ENCODE data around the gene NUP210L. TPM values are rescaled to one million over a fixed set of nuclear protein-coding genes. Genes with fewer than 3 reads are reported as not detected.

NUP210L gene
- total and polyA plus RNA-seq, 9 of the 15 experiments (the other 6 are each of a cell fraction or from before 2014, with no cell fraction given): 0.01 to 0.04 TPM; not detected in 7

DNA sequence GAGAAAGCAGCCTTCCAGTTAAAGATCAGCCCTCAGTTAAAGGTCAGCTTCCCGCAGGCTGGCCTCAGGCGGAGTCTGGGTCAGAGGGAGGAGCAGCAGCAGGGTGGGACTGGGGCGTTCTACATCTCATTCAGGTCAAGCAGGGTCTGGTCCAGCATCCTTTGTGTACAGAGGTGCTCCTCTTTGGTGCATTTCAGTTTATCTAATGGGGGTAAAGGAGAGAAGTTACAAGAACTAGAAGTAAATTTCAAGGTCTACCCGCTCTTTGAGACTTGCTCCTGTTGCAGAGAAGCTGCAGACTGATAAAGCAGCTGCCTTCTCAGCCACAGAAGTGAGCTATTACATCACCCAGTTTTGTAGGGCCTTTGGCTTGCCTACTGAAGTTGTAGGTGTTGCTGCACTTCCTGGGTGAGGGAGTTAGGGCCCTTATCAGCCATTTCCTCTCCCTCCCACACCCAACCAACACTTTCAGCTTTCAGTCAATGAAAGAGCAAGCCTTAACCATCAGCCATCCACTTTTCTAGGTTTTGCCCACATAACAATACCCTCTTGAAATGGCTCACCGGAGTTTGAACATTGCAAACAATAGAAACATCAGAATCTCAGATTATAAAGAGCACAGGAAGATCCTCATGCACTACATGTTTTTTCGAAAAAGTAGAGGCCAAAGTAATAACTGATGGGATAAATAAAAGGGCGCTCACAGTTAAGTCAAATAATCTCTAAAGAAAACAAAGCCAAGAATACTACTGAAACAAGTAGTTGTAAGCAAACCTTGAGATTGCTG, 2.8 kb upstream of the NUP210L start (continued):
- TF ChIP-seq, protein P1, sequence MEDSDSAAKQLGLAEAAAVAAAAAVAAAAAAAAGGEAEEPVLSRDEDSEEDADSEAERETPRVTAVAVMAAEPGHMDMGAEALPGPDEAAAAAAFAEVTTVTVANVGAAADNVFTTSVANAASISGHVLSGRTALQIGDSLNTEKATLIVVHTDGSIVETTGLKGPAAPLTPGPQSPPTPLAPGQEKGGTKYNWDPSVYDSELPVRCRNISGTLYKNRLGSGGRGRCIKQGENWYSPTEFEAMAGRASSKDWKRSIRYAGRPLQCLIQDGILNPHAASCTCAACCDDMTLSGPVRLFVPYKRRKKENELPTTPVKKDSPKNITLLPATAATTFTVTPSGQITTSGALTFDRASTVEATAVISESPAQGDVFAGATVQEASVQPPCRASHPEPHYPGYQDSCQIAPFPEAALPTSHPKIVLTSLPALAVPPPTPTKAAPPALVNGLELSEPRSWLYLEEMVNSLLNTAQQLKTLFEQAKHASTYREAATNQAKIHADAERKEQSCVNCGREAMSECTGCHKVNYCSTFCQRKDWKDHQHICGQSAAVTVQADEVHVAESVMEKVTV (CRISPR knock-in tag; IDR thresholded peaks at IDR 0.05): no peak; the same call in 1 of the 2 replicates
- TF ChIP-seq SETDB1 (IDR thresholded peaks at IDR 0.05; ENCODE audit: low read length) (no peak), MIER1 (IDR thresholded peaks at IDR 0.05; ENCODE audit: low read depth) (no peak), MAFK (IDR thresholded peaks at IDR 0.05; ENCODE audit: low read length) (no peak), ZNF445 (CRISPR knock-in tag; IDR thresholded peaks at IDR 0.05; ENCODE audit: low read depth) (no peak), NFE2L1 (tag; IDR thresholded peaks at IDR 0.05; ENCODE audit: borderline replicate concordance, low read depth) (no peak), GATAD2A (IDR thresholded peaks at IDR 0.05) (peak; percentile 73; the same call in 1 of the 2 replicates), KAT8 (IDR thresholded peaks at IDR 0.05; ENCODE audit: low read depth) (no peak), C11orf30 (IDR thresholded peaks at IDR 0.05; ENCODE audit: low read depth) (no peak), ZNF707 (CRISPR knock-in tag; conservative IDR thresholded peaks at IDR 0.05) (no peak), LEF1 (IDR thresholded peaks at IDR 0.05) (peak; percentile 90), DIDO1 (tag; IDR thresholded peaks at IDR 0.05; ENCODE audit: low read depth) (no peak)
- TF ChIP-seq, protein P2, sequence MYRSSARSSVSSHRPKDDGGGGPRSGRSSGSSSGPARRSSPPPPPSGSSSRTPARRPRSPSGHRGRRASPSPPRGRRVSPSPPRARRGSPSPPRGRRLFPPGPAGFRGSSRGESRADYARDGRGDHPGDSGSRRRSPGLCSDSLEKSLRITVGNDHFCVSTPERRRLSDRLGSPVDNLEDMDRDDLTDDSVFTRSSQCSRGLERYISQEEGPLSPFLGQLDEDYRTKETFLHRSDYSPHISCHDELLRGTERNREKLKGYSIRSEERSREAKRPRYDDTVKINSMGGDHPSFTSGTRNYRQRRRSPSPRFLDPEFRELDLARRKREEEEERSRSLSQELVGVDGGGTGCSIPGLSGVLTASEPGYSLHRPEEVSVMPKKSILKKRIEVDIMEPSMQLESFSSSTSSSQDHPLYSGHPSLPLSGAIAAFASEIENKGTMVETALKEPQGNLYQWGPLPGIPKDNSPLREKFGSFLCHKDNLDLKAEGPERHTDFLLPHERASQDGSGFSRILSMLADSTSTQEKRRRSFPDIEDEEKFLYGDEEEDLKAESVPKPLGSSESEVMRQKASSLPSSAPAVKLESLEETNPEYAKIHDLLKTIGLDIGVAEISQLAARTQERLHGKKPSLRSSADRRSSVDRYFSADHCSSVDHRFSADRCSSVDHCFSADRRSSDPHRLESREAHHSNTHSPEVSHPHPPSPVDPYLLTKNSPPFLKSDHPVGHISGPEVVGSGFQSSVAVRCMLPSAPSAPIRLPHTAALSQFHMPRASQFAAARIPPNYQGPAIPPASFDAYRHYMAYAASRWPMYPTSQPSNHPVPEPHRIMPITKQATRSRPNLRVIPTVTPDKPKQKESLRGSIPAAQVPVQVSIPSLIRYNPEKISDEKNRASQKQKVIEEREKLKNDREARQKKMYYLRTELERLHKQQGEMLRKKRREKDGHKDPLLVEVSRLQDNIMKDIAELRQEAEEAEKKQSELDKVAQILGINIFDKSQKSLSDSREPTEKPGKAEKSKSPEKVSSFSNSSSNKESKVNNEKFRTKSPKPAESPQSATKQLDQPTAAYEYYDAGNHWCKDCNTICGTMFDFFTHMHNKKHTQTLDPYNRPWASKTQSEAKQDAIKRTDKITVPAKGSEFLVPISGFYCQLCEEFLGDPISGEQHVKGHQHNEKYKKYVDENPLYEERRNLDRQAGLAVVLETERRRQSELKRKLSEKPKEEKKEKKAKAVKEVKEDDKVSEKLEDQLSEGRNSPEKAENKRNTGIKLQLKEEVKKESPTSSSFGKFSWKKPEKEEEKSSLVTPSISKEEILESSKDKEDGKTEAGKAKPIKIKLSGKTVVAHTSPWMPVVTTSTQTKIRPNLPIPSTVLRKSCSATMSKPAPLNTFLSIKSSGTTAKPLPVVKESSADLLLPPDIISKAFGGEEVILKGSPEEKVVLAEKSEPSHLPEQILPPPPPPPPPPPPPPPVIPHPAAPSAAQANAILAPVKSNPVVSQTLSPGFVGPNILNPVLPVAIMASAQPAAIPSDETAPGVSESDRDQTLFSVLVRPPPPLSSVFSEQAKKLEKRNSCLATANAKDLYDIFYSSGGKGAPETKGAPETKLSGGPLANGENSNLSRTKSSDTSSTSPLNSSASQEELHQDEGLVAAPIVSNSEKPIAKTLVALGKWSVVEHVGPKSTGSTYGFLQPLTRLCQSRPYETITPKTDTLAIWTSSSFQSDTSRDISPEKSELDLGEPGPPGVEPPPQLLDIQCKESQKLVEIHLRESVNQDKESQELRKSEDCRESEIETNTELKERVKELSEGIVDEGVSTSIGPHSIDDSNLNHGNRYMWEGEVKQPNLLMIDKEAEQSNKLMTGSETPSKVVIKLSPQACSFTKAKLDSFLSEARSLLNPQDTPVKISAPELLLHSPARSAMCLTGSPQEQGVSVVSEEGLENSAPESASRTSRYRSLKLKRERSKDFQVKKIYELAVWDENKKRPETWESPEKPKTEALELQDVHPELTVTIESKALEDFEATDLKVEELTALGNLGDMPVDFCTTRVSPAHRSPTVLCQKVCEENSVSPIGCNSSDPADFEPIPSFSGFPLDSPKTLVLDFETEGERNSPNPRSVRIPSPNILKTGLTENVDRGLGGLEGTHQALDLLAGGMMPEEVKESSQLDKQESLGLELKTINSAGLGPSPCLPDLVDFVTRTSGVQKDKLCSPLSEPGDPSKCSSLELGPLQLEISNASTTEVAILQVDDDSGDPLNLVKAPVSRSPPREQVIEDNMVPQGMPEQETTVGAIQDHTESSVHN (IDR thresholded peaks at IDR 0.05; ENCODE audit: borderline replicate concordance in 1 of 2, low read depth in 1 of 2): peak in 1 of 2 experiments; percentile 68; a peak in 2 of 4 replicates
- TF ChIP-seq, protein P3, sequence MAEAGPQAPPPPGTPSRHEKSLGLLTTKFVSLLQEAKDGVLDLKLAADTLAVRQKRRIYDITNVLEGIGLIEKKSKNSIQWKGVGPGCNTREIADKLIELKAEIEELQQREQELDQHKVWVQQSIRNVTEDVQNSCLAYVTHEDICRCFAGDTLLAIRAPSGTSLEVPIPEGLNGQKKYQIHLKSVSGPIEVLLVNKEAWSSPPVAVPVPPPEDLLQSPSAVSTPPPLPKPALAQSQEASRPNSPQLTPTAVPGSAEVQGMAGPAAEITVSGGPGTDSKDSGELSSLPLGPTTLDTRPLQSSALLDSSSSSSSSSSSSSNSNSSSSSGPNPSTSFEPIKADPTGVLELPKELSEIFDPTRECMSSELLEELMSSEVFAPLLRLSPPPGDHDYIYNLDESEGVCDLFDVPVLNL (CRISPR knock-in tag; IDR thresholded peaks at IDR 0.05; ENCODE audit: low read depth): no peak
- TF ChIP-seq, protein P4, sequence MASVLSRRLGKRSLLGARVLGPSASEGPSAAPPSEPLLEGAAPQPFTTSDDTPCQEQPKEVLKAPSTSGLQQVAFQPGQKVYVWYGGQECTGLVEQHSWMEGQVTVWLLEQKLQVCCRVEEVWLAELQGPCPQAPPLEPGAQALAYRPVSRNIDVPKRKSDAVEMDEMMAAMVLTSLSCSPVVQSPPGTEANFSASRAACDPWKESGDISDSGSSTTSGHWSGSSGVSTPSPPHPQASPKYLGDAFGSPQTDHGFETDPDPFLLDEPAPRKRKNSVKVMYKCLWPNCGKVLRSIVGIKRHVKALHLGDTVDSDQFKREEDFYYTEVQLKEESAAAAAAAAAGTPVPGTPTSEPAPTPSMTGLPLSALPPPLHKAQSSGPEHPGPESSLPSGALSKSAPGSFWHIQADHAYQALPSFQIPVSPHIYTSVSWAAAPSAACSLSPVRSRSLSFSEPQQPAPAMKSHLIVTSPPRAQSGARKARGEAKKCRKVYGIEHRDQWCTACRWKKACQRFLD (CRISPR knock-in tag; IDR thresholded peaks at IDR 0.05): no peak; the same call in 1 of the 2 replicates

Measured in K562 (cell line).